EH (cell line): Measurements from ENCODE around the gene CAPS.

ENCODE experiments used
- DNase-seq: peaks from one replicate; pipeline ENCODE4 v3.0.0-alpha.2; 2015; ENCODE audit warnings: low read depth

CAPS gene

GRCh38 chr19:5891938-5892771, 21.9 kb upstream of the CAPS start:
- DNase-seq: peak; percentile 63

- DNase-seq: no peak
Measured at GRCh38 chr19:5892772-5893275, 21.2 kb upstream of the CAPS start.

GRCh38 chr19:5893296-5893903, 20.7 kb upstream of the CAPS start:
- no peak for DNase-seq

- DNase-seq: no peak
Measured at GRCh38 chr19:5893907-5894703, 19.9 kb upstream of the CAPS start.

GRCh38 chr19:5894704-5895349, 19.2 kb upstream of the CAPS start:
- DNase-seq: no peak

- DNase-seq: no peak
Measured at GRCh38 chr19:5895409-5895808, 18.6 kb upstream of the CAPS start.

GRCh38 chr19:5895890-5896289, 18.2 kb upstream of the CAPS start:
- no peak for DNase-seq

GRCh38 chr19:5896365-5897076, 17.5 kb upstream of the CAPS start:
- DNase-seq: no peak

- DNase-seq: no peak
Measured at GRCh38 chr19:5897189-5897969, 16.7 kb upstream of the CAPS start.

- no peak for DNase-seq
Measured at GRCh38 chr19:5899728-5900526, 14.1 kb upstream of the CAPS start.

GRCh38 chr19:5900976-5901375, 13.1 kb upstream of the CAPS start:
- no peak for DNase-seq

GRCh38 chr19:5903056-5903623, 10.9 kb upstream of the CAPS start:
- peak; percentile 69 for DNase-seq

GRCh38 chr19:5903624-5904351, 10.3 kb upstream of the CAPS start, which contains the start of gene NDUFA11:
Gene NDUFA11, minus strand, starts transcription at chr19:5903790. Its CDS starts 82 bp downstream, at chr19:5903708.
- DNase-seq: no peak

GRCh38 chr19:5904352-5905113, 9.5 kb upstream of the CAPS start, which contains the start of gene VMAC:
Gene VMAC, plus strand, starts transcription at chr19:5904872. Its CDS starts 19 bp downstream, at chr19:5904891.
- DNase-seq: peak; percentile 100

- no peak for DNase-seq
Measured at GRCh38 chr19:5905114-5905778, 8.8 kb upstream of the CAPS start.

GRCh38 chr19:5907241-5907640, 6.8 kb upstream of the CAPS start:
- no peak for DNase-seq

- no peak for DNase-seq
Measured at GRCh38 chr19:5908773-5909442, 5.1 kb upstream of the CAPS start.
